HepG2 (cell line): ENCODE results near the gene CDCA4. TPM values are rescaled to one million over a fixed set of nuclear protein-coding genes. Genes with fewer than 3 reads are reported as not detected.
A peak's percentile ranks its signal among the peaks of the same experiment; 100 is the strongest.

Source experiments
- HNRNPL ChIP-seq: fragments of 200-400 bp; formaldehyde crosslinking; IDR thresholded peaks from 2 replicates; pipeline ENCODE4 v1.6.1; 2017; ENCODE audit warnings: mild to moderate bottlenecking, low read depth, low read length
- IRF2 ChIP-seq: IDR thresholded peaks from 2 replicates; pipeline ENCODE4 v1.6.1; 2018; ENCODE audit warnings: missing genetic modification reagents, missing compliant biosample characterization
- KAT8 ChIP-seq: IDR thresholded peaks from 2 replicates; pipeline ENCODE4 v1.6.1; 2016; ENCODE audit warnings: missing genetic modification reagents, missing compliant biosample characterization
- NR2F6 ChIP-seq, 2 experiments: IDR thresholded peaks; 2 replicates each; pipeline ENCODE4 v1.6.1; 2016; ENCODE audit warnings: antibody characterized with exemption in 1 of 2, mild to moderate bottlenecking in 1 of 2
- PHB2 ChIP-seq: fragments of 450-650 bp; IDR thresholded peaks from 2 replicates; pipeline ENCODE4 v1.6.1; 2018; ENCODE audit not compliant: partially characterized antibody
- RFX3 ChIP-seq: IDR thresholded peaks from 2 replicates; pipeline ENCODE4 v1.6.1; 2016; ENCODE audit warnings: missing biosample characterization, missing genetic modification reagents
- TOE1 ChIP-seq: sonication (generic); formaldehyde crosslinking; IDR thresholded peaks from 2 replicates; pipeline ENCODE4 v1.4.0; 2020; ENCODE audit warnings: mild to moderate bottlenecking, missing genetic modification reagents
- XRCC5 ChIP-seq: fragments of 200-400 bp; formaldehyde crosslinking; optimal IDR thresholded peaks from 2 replicates; pipeline ENCODE3; 2017; ENCODE audit warnings: mild to moderate bottlenecking, low read length
- ZNF263 ChIP-seq: sonication (generic); formaldehyde crosslinking; IDR thresholded peaks from 2 replicates; pipeline ENCODE4 v1.4.0; 2020; ENCODE audit warnings: missing genetic modification reagents
- polyA plus RNA-seq, 8 experiments: library from polyadenylated mRNA; depleted of rRNA in 3 of 8; stranded (reverse) in 7 of 8; unstranded in 1 of 8; fragments of >200 nt; fragmentation: Illumina TruSeq in 4 of 8; extraction: Trizol in 4 of 8; gene quantifications; 2 replicates each; pipeline versions ENCODE4 v1.2.1 to v1.2.3, GENCODE V29; 2011 to 2016; ENCODE audit warnings: low read depth in 4 of 8, missing spikeins in 1 of 8, mixed read lengths in 1 of 8; ENCODE audit not compliant: insufficient read depth in 1 of 8
- total RNA-seq, 5 experiments: library from RNA; depleted of rRNA; stranded (reverse); fragments of >200 nt; fragmentation: Illumina TruSeq; extraction: Trizol; gene quantifications; 2 replicates each; pipeline ENCODE4 v1.2.3, GENCODE V29; 2016; ENCODE audit warnings: low read depth in 1 of 5
- TF ChIP-seq, protein P1 (sequence below), 2 experiments: sonication (generic) in 1 of 2; formaldehyde crosslinking in 1 of 2; IDR thresholded peaks; 2 replicates each; pipeline versions ENCODE4 v1.4.0 to v1.6.1; 2016 to 2020; ENCODE audit warnings: borderline replicate concordance in 1 of 2, low read depth in 1 of 2, mild to moderate bottlenecking in 1 of 2, missing genetic modification reagents in 1 of 2
- TF ChIP-seq, protein P2 (sequence below): sonication (generic); formaldehyde crosslinking; IDR thresholded peaks from 2 replicates; pipeline ENCODE4 v1.5.0; 2020; ENCODE audit warnings: mild to moderate bottlenecking, missing genetic modification reagents, moderate library complexity
- TF ChIP-seq, protein P3 (sequence below): sonication (generic); formaldehyde crosslinking; IDR thresholded peaks from 2 replicates; pipeline ENCODE4 v1.4.0; 2020; ENCODE audit warnings: mild to moderate bottlenecking, missing genetic modification reagents
- TF ChIP-seq, protein P4 (sequence below): sonication (generic); formaldehyde crosslinking; IDR thresholded peaks from 2 replicates; pipeline ENCODE4 v1.5.1; 2020; ENCODE audit warnings: mild to moderate bottlenecking, missing genetic modification reagents, moderate library complexity
- TF ChIP-seq, protein P5 (sequence below): IDR thresholded peaks from 2 replicates; pipeline ENCODE4 v1.6.1; 2012; ENCODE audit warnings: low read length, improper control_type of control experiment

Gene CDCA4
- total and polyA plus RNA-seq, 2 of the 13 experiments (the other 11 are each of a cell fraction or from before 2014, with no cell fraction given) = 19.7 to 43.1 TPM

DNA sequence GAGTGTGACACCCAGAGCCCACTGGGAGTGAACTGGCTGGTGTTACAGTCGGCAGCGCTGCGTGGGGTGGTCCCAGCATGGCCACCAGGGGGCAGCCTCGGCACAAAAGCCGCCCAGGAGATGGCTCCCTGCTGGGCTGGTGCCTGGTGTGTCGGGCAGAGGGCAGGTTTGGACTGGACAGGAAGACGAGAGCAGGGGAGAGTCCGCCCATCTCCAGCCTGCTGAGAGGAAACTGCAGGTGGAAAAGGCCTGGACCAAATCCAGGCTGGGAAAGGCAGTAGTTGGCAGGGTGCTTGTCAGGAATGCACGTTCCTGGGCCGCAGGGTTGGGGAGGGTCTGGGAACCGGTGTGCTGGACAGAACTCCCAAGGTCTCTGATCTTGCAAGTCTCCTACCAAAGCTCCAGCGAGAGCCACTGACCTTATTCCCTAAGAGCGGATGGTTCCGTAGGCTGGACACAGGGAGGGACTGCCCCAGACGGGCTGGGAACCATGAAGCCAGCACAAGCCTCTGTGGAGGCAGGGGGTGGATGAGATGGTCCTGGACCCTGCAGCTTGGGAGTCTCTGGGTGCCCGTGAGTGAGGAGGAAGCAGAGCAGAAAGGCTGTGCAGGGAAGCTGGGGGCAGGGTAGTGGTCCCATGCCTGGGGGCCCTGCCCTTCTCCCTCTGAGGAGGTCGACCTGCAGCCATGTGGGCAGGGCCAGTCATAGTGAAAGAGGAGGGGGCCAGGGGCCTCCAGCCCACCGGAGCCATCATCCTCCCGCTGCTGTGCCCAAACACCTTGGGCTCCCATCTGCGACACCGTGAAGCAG, 44.5 kb downstream of the CDCA4 start (continued):
- TF ChIP-seq, protein P1, sequence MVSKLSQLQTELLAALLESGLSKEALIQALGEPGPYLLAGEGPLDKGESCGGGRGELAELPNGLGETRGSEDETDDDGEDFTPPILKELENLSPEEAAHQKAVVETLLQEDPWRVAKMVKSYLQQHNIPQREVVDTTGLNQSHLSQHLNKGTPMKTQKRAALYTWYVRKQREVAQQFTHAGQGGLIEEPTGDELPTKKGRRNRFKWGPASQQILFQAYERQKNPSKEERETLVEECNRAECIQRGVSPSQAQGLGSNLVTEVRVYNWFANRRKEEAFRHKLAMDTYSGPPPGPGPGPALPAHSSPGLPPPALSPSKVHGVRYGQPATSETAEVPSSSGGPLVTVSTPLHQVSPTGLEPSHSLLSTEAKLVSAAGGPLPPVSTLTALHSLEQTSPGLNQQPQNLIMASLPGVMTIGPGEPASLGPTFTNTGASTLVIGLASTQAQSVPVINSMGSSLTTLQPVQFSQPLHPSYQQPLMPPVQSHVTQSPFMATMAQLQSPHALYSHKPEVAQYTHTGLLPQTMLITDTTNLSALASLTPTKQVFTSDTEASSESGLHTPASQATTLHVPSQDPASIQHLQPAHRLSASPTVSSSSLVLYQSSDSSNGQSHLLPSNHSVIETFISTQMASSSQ (IDR thresholded peaks at IDR 0.05; ENCODE audit: low read depth) = no peak
- TF ChIP-seq, protein P1 (CRISPR knock-in tag; IDR thresholded peaks at IDR 0.05; ENCODE audit: borderline replicate concordance) = 0 out of 2 replicates have a peak, but pooled peaks have one; percentile 21
- 0 out of 2 replicates have a peak, but pooled peaks have one; percentile 41 for TF ChIP-seq KAT8 (CRISPR knock-in tag)
- 0 out of 2 replicates have a peak, but pooled peaks have one; percentile 15 for TF ChIP-seq IRF2
- TF ChIP-seq, protein P2, sequence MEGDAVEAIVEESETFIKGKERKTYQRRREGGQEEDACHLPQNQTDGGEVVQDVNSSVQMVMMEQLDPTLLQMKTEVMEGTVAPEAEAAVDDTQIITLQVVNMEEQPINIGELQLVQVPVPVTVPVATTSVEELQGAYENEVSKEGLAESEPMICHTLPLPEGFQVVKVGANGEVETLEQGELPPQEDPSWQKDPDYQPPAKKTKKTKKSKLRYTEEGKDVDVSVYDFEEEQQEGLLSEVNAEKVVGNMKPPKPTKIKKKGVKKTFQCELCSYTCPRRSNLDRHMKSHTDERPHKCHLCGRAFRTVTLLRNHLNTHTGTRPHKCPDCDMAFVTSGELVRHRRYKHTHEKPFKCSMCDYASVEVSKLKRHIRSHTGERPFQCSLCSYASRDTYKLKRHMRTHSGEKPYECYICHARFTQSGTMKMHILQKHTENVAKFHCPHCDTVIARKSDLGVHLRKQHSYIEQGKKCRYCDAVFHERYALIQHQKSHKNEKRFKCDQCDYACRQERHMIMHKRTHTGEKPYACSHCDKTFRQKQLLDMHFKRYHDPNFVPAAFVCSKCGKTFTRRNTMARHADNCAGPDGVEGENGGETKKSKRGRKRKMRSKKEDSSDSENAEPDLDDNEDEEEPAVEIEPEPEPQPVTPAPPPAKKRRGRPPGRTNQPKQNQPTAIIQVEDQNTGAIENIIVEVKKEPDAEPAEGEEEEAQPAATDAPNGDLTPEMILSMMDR (CRISPR knock-in tag) = peak; percentile 97
- TF ChIP-seq, protein P3, sequence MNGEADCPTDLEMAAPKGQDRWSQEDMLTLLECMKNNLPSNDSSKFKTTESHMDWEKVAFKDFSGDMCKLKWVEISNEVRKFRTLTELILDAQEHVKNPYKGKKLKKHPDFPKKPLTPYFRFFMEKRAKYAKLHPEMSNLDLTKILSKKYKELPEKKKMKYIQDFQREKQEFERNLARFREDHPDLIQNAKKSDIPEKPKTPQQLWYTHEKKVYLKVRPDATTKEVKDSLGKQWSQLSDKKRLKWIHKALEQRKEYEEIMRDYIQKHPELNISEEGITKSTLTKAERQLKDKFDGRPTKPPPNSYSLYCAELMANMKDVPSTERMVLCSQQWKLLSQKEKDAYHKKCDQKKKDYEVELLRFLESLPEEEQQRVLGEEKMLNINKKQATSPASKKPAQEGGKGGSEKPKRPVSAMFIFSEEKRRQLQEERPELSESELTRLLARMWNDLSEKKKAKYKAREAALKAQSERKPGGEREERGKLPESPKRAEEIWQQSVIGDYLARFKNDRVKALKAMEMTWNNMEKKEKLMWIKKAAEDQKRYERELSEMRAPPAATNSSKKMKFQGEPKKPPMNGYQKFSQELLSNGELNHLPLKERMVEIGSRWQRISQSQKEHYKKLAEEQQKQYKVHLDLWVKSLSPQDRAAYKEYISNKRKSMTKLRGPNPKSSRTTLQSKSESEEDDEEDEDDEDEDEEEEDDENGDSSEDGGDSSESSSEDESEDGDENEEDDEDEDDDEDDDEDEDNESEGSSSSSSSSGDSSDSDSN (CRISPR knock-in tag) = 0 out of 2 replicates have a peak, but pooled peaks have one; percentile 29
- 0 out of 2 replicates have a peak, but pooled peaks have one; percentile 4 for TF ChIP-seq ZNF263 (CRISPR knock-in tag)
- TF ChIP-seq, protein P4, sequence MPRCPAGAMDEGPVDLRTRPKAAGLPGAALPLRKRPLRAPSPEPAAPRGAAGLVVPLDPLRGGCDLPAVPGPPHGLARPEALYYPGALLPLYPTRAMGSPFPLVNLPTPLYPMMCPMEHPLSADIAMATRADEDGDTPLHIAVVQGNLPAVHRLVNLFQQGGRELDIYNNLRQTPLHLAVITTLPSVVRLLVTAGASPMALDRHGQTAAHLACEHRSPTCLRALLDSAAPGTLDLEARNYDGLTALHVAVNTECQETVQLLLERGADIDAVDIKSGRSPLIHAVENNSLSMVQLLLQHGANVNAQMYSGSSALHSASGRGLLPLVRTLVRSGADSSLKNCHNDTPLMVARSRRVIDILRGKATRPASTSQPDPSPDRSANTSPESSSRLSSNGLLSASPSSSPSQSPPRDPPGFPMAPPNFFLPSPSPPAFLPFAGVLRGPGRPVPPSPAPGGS (CRISPR knock-in tag) = peak; percentile 76; the same call in 1 of the 2 replicates
- TF ChIP-seq TOE1 = no peak
- no peak for TF ChIP-seq RFX3 (CRISPR knock-in tag)
- TF ChIP-seq, protein P5, sequence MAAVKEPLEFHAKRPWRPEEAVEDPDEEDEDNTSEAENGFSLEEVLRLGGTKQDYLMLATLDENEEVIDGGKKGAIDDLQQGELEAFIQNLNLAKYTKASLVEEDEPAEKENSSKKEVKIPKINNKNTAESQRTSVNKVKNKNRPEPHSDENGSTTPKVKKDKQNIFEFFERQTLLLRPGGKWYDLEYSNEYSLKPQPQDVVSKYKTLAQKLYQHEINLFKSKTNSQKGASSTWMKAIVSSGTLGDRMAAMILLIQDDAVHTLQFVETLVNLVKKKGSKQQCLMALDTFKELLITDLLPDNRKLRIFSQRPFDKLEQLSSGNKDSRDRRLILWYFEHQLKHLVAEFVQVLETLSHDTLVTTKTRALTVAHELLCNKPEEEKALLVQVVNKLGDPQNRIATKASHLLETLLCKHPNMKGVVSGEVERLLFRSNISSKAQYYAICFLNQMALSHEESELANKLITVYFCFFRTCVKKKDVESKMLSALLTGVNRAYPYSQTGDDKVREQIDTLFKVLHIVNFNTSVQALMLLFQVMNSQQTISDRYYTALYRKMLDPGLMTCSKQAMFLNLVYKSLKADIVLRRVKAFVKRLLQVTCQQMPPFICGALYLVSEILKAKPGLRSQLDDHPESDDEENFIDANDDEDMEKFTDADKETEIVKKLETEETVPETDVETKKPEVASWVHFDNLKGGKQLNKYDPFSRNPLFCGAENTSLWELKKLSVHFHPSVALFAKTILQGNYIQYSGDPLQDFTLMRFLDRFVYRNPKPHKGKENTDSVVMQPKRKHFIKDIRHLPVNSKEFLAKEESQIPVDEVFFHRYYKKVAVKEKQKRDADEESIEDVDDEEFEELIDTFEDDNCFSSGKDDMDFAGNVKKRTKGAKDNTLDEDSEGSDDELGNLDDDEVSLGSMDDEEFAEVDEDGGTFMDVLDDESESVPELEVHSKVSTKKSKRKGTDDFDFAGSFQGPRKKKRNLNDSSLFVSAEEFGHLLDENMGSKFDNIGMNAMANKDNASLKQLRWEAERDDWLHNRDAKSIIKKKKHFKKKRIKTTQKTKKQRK = no peak
- no peak for TF ChIP-seq NR2F6 (IDR thresholded peaks at IDR 0.05)
- 0 out of 2 replicates have a peak, but pooled peaks have one; percentile 36 for TF ChIP-seq NR2F6 (CRISPR knock-in tag; IDR thresholded peaks at IDR 0.05)
- no peak for TF ChIP-seq PHB2
- 0 out of 2 replicates have a peak, but pooled peaks have one; percentile 41 for TF ChIP-seq HNRNPL
- peak; percentile 73 for TF ChIP-seq XRCC5
